Stimulated activated CD8-positive, alpha-beta memory T cell treated with anti-CD3 and anti-CD28 coated beads, Interleukin-12 subunit alpha, Interleukin-12 subunit beta, amount 100 ng/mL, for 4 hours (primary cell): Measurements from ENCODE around the gene CSRNP3.
"Not testable (repeated sequence)": the region's sequence is repeated elsewhere in the genome, so short reads cannot be mapped to it uniquely, and the experiment has no call there.

ENCODE experiments used
- DNase-seq: peaks from one replicate; pipeline ENCODE4 v3.0.0-alpha.2; 2020; ENCODE audit warnings: low read depth

CSRNP3 gene

DNA sequence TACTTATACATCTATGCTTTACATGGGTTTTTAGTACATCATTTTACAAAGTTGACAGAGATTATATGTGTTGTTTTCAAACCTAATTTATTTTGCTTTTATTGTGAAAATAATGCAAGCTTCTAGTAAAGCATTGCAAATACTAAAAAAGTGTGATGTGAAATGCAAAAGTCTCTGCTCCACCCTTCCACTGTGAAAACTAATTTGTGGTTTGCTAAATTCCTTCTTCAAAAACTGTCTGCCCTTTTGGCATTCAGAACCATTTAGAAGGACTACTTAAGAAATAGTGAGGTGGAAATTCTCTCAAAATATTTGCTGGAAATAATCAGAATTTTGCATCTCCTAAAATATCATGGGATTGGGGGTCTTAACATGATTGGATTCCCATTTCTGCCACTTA lies 78.4 kb downstream of the CSRNP3 start:
- DNase-seq = no peak

DNA sequence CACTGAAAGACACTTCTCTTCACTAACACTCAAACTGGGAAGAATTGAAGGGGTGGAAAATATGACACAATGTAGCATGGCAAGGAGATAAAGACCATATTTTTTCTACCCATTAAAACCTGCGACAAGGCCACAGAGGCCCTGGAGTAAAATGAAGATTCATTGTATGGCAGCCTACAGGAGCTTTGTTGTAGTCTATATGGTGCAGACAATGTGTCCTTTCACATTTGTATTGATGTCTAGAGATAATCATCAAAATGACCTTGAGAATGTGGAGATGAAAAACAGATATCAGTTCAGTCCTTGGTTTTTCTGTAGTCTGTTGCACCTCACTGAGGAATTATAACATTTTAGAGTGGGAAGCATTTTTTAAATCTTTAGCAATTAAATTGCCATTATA lies 80.1 kb downstream of the CSRNP3 start:
- DNase-seq = no peak

DNA sequence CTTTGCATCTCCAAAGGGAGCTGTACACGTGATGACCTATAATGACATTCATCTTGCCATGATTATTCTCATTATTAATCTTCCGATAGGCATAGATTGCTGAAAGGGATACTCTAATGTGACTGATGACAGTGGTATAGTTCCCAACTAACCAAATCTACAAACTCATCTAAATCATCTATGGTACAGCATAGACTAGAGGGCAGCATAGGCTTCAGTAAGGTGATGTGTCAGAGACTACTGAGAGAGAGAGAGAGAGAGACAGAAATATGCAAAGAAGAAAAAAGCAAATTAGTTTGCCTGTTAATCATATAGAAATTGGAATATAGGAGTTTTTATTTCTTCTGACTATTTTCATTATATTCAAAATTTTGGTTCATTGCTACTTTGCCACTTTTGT lies 89.3 kb downstream of the CSRNP3 start:
- no peak for DNase-seq

- no peak for DNase-seq
Measured at GRCh38 chr2:165560377-165560988, 91.0 kb downstream of the CSRNP3 start.

GRCh38 chr2:165561516-165561915 lies 92.0 kb downstream of the CSRNP3 start:
- no peak for DNase-seq

DNA sequence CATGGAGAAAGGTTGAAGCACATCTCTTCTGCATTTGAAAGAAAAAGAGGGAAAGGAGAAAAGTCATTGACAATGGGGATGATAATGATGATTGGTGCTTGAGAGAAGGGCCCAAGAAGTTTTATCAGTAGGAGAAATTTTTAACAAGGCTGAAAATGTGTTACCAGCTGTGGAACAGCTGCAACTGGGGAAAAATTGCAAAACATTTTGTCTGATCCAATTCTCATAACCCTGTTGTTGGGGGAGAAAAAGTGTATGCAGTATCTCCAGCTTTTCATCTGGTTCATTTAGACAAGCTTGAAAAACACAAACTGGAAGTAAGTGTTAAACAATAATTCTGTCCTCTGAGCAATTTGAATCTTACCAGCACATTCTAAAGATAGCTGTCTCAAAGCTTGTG lies 92.7 kb downstream of the CSRNP3 start:
- DNase-seq = no peak

GRCh38 chr2:165563468-165564225 lies 94.1 kb downstream of the CSRNP3 start:
- DNase-seq = no peak

DNA sequence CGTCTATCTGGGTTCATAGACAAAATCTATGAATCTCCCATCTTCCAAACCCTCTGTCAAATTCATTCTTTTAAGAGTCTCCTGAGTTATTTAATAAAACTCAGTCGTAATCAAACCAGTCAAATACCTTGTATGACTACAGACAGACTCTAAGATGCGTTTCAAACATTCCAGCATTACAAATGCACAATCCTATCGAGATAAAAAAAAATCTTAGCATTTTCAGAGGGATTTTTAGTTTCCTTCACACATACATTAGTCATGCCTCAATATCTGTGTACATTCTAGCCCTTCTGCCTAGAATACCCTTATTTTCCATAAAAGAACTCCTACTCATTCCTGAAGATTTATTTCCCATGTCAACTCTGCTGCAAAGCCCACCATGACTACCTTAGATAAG lies 96.5 kb downstream of the CSRNP3 start:
- DNase-seq = no peak

DNA sequence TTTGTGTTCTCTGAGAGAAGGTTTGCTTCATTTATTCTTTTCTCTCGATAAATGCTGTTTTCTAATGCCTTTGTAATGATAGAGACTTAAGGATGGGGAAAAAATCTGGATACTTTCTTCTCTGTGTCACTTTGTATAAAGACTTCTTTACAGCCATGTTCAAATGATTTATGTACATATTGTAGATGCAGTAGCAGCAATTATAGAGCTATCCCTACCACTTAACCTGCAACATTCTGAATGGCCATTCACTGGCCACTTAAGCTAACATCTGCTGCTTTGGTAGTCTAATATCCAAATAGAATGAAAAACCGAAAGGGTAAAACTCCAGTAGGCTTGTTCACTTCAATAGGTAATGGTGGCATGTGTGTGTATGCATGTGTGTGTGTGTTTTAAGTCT lies 97.8 kb downstream of the CSRNP3 start:
- DNase-seq = no peak

DNA sequence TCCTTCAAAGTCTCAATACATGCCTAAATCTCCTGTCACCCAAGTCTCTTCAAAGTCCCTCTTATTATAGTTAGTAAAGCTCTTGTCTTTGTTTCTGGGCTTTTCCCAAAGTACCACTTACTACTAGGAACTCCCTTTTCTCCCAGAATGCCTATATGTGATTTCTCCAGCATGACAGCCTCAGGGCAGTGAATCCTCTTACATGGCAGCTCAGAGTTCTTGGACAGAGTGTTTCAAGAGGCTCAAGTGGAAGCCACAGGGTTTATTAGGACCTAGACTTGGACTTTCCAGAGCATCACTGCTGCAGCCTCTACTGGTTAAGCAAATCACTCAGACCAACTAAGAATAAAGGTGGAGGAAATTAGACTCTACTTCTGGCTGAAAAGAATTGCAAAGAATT lies 98.9 kb downstream of the CSRNP3 start:
- DNase-seq = no peak

GRCh38 chr2:165571477-165571876 lies 102.0 kb downstream of the CSRNP3 start:
- no peak for DNase-seq

- DNase-seq = no peak
Measured at GRCh38 chr2:165572151-165572550, 102.7 kb downstream of the CSRNP3 start.

GRCh38 chr2:165573534-165574461 lies 104.3 kb downstream of the CSRNP3 start:
- no peak for DNase-seq

DNA sequence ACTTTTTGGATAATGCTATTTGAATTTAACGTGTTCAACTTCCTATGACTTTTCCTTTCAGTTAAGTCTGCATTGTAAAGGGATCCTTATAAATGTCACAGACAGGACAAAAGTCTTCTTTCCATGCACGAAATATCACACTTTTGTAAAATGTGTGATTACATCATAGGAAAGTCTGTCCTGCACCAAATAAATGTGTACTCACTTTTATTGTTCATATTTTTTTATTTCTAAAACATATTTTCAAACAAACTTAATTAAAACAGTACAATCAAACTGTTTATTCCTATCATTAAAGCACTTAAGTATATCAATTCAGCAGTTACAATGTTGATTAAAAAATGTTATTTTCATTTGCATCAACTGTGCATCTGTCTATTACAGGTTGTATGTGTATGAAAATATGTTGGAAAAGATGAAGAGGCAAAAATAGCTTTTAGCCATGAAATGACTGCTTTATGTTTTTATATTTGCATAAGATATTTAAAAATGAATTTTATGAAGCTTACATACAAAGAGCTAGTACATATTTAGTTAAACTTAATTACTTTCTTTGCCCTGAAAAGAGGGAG lies 105.6 kb downstream of the CSRNP3 start:
- no peak for DNase-seq

DNA sequence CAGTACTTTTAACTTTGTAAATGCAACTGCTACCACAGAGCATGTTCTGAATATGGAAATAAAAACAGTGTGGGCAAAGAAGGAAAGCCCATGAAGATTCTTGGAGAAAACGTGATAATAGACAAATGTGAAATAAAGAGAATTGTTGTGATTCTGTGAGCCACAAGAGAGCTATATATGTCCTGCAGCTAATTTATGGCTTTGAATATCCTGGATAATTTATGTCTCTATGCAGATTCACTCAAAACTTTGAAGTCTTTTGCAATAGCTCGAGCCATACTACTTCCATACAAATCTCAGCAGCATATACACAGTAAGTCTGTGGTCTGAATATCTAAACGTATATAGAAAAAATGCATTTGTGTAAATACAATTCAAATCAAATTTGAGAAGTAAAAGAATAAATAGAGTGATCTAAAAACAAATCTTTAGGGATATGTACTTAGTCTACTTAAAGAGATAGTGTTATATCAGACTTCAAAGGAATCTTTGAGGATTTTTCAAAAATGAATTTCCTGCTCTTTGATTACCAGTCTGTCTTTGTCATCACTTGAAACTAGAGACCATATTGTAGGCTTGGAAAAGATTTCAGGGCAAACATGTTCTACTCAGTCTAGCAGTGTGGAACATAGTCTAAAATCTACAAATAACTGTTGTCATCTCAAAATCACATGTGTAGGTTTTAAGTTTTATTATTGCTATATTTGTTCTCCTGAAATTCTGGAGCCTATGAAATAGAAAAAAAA lies 107.1 kb downstream of the CSRNP3 start:
- DNase-seq = no peak

DNA sequence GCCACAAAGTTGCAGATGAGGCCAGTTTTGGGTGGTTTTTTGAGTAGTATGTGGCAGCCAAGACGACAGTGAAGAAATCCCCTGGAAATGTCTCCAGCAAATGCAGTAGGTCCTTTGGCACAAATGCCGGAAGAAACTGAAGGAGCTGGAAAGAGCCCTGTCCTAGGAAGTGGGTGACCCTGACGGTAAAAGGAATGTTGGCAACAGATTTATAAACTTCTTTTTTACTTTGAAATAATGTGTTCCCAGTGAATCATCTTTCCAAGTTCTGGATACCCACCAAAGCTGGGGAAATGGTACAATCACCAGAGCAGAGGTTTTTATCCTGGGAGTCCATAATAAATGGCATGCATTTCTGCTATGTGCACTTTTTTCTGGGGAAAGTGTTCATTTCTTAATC lies 112.9 kb downstream of the CSRNP3 start:
- no peak for DNase-seq

DNA sequence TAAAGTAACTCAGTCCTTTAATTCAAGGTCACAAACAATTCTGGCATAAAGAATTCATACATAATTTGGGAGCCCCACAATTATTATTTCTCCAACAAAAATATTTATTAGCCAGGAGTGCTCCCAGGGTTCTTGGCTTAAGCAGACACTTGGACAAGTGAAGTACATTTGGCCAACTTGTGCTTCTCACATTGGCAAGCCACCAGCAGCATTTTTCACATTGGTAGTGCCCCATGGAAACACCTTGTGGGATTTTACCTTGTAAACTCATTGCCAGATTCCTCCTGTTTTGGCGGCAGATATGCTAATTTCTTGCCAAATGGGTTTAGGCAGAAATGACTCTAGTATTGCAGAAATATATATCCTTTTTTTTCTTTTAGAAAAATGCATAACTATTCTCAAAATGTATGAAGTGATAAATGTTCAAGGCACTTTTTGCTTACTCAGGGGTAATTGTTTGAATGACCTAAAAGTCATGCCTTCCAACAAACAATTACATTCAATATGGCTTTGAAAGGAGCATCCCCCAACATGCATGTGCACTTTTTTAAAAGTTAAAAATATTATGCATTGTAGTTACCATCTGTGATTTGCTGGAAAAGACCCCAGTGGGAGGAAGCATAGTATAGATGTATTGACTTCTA lies 113.5 kb downstream of the CSRNP3 start:
- DNase-seq = no peak

GRCh38 chr2:165584126-165584654 lies 114.7 kb downstream of the CSRNP3 start:
- DNase-seq = no peak

DNA sequence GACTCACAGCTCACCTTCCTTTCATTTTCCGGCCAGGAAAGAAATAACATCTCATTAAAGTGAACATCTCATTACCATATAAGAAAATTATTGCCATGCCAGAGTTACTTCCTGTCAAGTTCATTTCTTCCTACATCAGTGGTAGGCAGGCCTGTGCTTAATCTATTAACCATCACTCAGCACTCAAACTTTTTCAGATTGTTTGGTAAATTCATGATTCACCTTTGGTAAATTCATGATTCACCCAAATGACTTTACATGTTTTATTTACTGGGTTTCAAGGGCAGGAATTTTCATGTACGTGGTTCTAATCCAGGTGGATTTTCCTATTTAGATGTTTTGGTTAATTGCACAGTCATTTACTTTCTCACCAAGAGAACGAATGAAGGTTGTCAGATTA lies 116.5 kb downstream of the CSRNP3 start:
- no peak for DNase-seq

DNA sequence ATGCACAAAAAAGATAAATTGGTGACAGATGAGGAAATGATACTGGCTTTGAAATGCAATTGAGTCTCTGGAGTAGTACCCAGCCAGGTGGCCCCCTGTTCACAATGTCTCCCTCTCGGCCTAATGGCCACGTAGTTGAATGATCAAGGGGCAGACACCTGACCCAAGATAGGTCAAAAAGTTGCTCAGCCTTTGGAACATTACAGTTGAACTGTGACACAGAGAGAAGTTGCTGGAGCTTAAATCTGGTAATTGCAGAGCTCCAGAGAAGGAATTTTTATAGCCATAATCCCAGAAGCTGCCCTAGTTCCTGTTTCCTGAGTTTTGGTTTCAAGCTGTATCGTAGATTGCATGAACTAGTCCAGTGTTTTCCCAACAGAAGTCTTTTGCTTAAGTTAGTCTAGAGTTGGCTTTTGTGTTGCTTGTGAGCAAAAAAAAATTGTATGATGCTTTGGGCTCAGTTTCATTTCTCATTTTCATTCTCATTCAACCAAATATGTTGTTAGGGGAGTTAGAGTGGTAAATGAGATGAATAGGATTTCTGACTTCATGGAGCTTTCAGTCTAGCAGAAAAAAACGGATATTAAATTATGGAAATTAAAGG lies 117.9 kb downstream of the CSRNP3 start:
- no peak for DNase-seq

GRCh38 chr2:165590999-165591398 lies 121.5 kb downstream of the CSRNP3 start:
- not testable (repeated sequence) for DNase-seq
